CD4-positive, alpha-beta T cell treated with Interleukin-6 for 4 hours (primary cell): ENCODE measurements around the gene RCAN2.
"Not testable (repeated sequence)": the region's sequence is repeated elsewhere in the genome, so short reads cannot be mapped to it uniquely, and the experiment has no call there.

Source experiments
- DNase-seq: peaks from one replicate; pipeline ENCODE4 v3.0.0-alpha.2; 2020; ENCODE audit warnings: mixed read lengths

RCAN2 gene

DNA sequence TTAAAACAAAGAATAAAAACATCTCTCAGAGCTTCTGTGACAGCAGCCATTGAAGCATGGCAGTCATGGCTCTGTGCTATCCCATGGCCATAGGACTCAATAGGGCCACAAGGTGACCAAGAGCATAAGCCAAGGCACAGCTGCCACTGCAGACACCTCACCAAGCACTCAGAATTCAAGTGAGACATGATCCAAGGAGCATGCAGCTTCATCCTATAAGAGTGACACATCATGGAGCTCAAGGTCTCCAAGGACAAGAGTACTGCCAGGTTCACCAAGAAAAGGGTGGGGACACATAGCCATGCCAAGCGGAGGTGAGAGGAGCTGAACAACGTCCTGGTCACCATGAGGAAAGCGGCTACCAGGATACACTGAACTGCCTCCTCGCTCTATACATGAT is 53.0 kb downstream of the RCAN2 start:
- DNase-seq, result no peak

DNA sequence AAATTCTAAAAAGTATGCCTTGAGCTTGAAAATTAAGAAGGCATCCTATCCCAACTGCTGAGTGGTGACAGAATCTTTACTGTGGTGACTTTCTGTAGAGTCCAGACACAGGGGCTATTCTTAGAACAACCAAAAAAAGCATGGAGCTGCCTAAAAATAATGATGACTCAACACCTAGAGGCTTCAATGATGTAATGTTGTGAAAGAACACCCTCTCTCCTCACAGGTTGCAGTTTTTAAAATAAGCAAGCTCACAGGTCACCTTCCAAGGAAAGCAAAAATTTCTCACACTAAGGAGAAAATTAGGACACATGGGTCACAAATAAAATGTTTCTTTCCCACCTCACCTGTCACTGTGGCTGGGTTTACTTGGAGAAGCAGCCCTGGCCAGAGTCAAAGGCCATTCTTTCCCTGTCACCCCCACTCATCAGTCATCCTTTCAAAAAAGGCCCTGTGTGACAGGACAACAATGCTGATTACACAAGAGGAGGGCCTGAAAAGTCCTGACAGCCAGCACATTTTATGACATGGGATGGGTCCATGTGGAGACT is 53.5 kb downstream of the RCAN2 start:
- DNase-seq, result no peak

DNA sequence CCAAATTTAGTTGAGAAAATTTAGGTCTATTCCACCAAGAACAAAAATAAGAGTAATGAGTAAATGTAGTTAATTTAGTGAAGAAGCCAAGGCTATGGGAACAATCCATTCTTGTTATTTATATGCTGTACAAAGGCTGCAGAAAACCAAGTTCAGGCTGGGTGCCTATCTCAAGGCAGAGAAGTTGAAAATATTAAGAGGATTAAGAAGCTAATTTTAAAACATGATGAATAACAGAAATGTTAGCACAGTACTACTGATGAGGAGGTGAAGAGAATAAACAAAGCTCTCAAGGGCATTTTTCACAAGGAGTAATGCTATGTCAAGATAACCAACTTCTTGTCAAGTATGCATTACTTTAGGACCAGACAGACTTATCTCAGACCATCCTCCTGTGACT is 68.6 kb downstream of the RCAN2 start:
- no peak for DNase-seq

DNA sequence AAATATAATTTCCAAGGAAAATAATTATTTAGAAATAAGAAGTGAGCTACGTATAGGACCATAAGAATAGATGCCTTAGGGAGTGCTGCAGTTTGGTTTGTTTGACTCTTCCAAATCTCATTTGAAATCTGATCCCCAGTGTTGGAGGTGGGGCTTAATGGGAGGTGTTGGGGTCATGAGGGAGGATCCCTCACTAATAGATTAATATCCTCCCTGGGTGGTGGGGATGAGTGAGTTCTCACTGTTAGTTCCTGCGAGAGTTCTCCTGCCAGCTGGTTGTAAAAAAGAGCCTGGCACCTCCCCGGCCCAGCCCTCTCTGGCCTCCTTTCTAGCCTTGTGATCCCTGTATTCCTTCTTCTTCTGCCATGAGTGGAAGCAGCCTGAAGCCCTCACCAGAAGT is 69.3 kb downstream of the RCAN2 start:
- DNase-seq, result no peak

DNA sequence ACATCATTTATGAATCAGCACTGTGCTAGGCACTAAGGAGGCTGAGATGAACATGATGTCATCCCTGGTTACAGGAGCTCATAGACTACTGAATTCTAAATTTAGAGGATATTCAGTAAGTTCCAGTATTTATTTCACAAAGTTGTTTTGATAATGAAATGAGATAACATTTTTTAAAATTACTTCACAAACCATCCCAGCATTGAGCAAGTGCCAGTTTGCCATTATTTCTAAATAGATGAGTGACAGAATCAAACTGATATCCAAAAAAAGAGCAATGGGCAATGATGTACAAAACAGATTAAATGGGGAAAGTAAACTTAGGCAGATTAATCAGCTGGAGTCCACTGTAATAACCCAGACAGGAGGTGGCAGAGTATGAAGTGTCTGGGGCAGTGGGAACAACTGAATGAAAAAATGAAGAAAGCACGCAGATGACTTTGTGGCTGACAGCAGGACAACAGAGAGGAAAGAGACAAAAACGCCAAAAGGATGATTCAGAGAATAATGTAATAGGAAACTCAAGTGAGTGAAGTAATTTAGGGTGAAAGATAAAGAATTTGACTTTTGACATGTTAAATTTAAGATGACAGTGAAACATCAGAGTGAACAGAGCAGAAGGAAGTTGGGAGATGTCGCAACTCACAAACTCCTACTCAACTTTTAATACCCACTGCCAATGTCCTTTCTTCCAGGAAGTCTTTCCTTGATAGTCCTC is 70.2 kb downstream of the RCAN2 start:
- DNase-seq, result no peak

DNA sequence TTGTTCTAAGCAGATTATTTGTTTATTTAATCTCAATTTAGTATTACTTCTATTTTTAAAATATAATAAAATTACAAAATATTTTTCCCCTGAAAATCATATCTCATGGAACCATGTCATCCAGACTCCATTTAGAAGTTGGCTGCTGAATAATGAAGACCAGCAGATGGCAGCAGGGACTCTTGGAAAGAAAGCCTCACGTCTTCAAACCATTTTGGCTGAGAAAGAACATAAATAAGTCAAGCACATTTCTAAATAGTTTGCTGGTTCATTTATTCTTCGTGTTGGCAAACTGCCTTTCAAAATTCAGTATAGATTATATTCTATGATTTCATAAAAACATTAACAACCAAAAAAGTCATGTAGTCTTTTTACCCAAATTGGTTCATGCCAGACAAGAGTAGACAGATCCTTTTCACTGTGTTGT is 71.7 kb downstream of the RCAN2 start:
- no peak for DNase-seq

DNA sequence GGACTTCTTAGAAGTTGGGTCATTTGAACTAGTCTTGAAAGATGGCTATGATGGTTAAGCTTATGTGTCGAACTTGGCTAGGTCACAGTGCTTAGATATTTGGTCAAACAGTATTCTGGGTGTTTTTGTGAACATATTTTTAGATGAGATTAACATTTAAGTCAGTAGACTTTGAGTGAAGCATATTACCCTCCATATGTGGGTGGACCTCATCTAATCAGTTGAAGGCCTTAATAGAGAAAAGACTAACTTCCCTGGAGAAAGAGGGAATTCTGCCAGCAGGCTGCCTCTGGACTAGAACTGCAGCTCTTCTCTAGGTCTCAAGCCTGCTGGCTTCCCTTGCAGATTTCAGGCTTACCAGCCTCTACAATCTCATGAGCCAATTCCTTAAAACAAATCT is 76.9 kb downstream of the RCAN2 start:
- no peak for DNase-seq

DNA sequence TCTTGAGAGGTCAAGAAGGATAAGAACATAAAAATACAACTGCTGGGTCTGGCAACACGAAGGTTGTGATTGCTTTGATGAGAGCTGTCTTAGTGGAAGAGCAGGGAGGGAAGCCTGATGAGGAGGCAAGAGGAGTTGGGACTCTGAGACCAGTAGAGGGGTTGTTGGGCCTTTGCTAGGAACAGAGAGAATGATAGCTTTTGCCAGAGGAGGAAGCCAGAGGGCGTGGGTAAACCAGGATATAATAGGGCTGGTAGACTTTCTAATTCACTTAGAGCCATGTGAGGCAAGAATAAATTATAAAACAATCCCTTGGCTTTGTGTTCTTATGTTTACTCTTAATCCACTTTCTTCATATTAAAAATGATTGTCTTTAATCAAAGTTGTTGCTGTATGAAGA is 78.6 kb downstream of the RCAN2 start:
- DNase-seq, result no peak

DNA sequence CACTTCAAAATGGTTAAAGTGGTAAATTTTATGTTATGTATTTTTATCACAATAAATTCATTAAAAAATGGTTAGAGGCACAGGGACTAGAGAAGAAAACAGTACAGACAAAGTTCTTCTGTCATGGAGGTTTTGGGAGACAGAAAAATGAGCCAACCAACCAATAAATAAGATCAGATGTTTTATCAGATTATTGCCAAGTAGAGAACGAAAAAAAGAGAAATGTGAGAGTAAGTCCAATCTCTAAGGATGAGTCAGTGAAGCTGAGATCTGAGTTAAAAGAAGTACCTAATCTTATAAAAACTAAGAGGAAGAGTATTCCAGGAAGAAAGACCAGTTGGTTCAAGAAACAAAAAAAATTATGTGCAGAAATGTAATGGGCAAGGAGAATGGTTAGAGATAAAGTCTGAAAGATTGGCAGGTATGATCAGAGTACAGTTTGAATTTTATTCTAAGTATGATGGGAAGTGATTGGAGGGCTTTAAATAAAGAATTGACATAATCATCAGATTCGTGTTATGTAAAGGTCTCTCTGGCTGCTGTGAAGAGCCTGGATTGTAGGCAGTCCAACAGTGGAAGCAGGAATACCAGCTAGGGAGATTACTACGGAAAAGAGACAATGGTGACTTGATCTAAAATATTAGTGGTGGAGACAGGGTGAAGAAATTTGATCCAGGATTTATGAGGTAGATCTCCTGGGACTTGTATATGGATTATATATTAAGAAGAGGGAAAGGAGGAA is 79.6 kb downstream of the RCAN2 start:
- DNase-seq, result no peak

DNA sequence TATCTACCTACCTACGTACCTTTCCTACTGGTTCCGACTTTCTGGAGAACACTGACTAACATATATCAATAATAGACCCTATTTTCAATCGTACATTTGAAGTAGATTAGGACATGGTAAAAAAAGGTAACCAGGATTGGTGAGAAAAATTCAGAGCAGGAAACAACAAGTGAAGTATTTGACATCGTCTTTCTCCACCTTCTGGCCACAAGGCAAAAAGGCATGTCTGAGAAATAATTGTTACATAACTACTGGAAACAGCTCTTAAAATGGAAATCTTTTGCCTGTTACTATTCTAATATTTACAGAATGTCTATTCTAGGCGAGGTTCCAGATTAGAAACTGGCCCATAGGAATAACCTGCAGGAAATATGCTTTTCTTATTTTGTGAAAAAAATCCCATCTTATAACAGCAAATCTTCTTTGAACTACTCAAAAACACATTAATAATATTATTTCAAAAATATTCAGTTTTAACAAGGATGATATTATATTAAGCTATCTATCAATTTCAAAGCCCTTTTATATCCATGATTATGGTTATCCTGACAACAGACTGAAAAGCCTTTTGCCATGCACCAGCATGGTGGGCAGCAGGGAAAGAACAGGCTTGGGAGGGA is 80.8 kb downstream of the RCAN2 start:
- DNase-seq, result no peak

DNA sequence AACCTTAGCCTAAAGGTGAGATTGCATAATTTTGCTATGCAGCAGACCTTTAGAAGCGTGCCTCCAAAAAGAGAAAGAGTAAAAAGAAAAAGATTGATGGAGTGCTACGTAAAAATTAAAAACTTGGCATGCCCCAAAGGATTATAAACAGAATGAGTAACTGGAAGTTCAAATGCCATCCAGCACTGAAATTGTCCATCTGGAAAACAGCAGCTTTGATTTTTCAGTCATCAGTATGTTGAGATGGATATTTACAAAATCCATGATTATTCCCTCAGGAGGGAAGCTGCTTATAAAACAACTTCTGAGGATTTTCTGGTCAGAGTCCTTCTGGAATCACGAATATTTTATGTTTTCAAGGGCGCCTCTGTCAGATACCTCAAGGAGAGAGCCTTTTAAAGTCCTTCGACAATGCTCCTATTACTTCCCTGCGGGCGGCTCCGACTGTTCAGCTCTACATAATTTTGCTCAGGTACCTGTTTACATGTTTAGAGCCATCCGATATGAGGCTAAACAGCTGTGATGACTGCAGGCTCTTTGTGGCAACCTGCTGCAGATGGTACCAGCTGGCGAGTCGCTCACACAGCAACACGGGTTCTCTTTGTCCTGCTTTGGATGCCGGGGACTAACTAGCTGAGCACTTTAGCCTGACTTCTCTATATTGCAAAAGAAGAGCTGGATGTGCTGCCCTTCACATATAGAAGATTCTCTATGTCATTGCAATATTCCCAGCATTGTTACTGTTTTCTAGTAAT is 83.3 kb downstream of the RCAN2 start:
- DNase-seq, result no peak

DNA sequence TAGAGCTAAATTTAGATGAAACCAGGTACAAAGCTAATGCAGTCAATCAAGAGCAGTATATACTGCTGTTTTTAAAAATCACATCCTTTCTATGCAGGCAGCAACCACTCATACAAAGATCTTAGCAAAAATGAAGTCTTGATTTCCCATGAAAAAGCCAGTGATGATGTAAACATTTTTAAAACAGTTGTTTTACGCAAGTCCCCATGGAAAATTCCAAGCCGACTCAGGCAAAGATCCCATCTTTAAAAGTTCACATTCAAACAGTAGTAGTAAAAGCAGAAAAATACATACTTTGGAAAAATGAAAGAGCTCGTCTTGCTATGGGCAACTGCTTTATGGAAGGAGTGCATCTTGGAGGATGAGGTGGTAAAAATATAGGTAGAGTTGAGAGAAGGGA is 84.0 kb downstream of the RCAN2 start:
- no peak for DNase-seq

DNA sequence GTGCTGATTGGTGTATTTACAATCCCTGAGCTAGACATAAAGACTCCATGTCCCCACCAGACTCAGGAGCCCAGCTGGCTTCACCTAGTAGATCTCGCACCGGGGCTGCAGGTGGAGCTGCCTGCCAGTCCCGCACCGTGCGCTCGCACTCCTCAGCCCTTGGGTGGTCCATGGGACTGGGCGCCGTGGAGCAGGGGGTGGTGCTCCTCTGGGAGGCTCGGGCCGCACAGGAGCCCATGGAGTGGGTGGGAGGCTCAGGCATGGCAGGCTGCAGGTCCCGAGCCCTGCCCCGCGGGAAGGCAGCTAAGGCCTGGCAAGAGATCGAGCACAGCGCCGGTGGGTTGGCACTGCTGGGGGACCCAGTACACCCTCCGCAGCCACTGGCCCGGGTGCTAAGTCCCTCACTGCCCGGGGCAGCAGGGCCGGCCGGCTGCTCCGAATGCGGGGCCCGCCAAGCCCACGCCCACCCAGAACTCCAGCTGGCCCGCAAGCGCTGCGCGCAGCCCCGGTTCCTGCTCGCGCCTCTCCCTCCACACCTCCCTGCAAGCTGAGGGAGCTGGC is 85.5 kb downstream of the RCAN2 start:
- not testable (repeated sequence) for DNase-seq

DNA sequence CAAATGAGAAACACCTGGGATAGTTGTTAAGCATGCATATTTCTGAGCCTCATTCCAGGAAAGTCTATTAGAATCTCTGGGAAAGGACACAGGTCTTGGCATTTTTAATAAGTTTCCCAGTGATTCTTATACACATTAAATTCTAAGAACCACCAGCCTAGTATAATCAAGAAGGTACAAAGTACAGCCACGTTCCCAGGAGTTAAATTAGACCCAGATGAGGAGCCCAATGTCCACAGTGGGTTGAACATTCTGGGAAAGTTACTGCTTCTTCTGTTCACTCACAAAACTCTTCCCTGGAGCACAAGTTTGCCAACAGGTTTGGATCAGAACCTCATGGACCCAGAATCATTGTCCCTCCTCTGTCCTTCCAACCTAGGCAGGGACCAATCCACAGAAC is 90.4 kb downstream of the RCAN2 start:
- DNase-seq, result no peak

DNA sequence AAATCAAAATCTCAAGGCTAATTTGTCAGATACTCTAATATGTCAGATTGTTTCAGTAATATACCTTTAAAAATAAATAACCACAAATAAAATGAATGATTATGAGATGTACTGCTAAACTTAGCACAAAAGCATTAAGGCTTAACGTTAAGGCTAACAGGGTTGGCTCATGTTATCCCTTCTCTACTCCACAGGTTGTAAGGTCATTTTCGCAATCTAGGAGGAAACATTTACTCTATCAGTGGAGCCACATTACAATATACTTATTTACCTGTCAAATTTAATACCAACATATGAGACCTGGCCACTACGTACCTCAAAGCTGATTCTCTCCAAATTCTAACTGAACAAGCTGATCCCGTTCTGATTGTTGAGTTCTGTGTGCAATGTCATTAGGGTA is 95.7 kb downstream of the RCAN2 start:
- DNase-seq, result no peak

DNA sequence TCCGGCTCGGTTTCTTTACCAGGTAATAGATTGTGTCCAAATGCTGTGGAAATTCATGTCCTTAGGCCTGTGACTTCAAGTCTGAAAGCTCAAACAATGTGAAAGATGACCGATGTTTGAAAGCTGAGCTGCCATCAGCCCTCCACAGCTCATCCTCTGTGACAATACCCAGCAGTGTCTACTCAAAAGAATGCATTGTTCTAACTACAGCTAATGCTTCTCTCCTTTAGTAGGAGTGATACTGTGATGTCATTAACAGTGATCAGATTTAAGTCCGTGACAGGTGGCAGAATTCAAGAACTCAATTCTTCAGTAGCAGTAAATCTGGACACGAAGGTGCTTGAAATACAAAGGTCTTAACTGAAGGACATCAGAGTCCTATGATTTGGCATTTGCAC is 97.3 kb downstream of the RCAN2 start:
- DNase-seq, result no peak

DNA sequence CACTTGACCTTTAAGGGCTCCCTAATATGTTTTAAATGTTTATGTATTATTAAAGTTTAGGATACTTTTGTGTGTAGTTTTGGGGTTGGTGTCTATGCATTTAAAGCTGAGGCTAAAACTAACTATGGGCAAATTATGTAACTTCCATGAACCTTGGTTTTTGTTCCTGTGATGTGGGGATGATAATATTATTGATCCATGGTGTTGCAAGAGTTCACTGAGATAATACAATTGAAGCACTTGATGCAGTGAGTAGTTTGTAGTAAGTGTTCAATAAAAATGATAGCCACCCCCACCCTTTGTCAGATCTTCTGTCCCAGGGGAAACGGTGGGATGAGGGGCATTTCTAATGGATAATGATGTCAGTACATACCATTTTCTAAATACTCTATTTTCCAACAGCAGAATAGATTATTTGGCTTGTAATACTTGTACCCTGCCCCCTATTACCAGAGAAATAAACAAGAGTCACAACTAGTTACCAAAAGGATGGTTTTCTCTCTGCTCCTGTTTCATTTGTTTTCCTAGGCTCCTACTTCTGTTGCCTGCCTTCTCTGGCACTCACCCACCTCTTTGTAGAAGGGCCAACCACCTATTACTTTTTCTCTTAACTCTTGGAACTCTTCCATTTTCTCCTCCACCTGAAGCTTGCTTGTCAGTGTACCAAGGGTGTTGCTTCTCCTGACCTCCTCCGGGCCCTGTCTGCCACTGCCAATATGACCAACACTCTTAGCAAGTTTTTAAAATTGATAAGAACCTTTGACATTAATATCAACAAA is 97.9 kb downstream of the RCAN2 start:
- DNase-seq, result no peak

DNA sequence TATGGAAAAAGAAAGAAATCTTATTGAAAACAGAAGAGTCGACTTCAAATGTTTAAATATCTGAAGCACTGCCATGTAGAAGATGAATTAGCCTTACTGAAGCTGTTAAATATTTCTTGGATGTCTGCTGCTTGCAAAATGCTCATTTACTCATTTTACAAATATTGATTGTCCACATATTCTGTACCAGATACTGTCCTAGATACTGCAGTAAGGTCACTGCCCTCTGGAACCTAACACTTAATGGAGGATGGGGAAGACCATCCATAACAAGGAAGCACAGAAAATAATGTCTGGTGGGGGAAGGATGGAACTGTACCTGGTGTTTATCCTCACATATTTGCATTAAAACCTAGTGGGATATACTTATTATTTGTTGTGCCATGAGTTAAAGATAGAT is 99.0 kb downstream of the RCAN2 start:
- no peak for DNase-seq

DNA sequence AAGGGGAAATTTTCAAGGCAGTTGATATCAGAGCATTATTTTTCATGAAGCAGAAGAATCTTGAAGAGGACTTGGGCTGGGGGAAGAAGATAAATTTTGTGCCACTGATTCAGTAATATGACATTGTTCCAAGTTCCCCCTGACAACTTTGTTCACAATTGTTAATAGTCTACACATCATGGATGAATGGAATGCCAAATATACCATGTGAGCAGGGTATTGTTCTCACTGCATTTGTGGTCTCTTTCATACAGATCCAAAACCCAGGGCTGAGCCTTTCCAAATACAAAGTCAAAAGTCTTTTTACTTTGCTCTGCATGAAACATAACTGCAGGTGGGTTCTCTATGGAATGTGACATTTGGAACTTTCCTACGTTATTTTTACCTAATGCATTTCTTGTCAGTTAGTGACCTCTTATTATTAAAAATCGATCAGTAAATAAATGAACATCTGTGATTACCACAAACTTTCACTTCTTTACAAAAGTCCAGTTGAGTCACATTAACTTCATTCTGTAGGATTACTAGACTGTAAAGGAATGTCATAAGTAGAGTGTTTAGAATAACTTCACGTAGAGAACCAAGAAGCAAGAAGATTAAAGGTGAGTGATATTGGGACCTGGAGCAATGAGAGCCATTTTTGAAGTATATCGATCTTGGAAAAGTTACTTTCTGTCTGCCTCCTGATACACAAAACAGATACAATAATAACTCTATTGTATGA is 100.9 kb downstream of the RCAN2 start:
- DNase-seq, result no peak

DNA sequence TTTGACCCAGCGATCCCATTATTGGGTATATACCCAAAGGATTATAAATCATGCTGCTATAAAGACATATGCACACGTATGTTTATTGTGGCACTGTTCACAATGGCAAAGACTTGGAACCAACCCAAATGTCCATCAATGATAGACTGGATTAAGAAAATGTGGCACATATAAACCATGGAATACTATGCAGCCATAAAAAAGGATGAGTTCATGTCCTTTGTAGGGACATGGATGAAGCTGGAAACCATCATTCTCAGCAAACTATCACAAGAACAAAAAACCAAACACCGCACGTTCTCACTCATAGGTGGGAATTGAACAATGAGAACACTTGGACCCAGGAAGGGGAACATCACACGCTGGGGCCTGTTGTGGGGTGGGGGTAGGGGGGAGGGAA is 103.5 kb downstream of the RCAN2 start:
- DNase-seq, result not testable (repeated sequence)

DNA sequence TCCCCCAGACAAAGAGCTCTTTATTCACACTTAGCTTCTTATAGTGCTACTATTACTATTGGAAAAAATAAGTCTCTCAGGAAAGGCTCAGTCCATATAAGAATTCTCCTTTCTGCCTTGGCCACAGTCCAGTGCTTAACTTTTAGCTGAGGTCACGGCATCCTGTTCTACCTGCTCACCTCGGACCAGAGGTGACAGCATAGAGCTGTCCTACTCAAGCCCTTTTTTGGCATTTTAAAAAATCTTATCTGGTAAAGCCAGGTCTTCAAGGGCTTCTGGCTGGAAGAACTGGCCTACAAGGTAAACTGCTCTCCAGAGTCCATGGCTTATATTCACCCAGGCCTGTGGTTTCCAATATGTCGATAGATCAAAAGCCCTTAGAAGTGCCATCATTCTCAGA is 109.7 kb downstream of the RCAN2 start:
- no peak for DNase-seq
